GM12864 (cell line): ENCODE measurements around the gene VEPH1.
A peak's percentile ranks its signal among the peaks of the same experiment; 100 is the strongest.

Experiments
- DNase-seq: peaks from one replicate; pipeline ENCODE4 v3.0.0-alpha.2; 2011; ENCODE audit warnings: low read depth
- H3K4me3 ChIP-seq: 2 replicates; pipeline ENCODE4 v1.5.1; 2011; ENCODE audit warnings: mild to moderate bottlenecking, low read depth, low read length, control low read depth
- TF ChIP-seq, protein P1 (sequence below): IDR thresholded peaks from 2 replicates; pipeline ENCODE4 v1.5.1; 2011; ENCODE audit warnings: low read depth, mild to moderate bottlenecking, moderate library complexity, low read length, control low read depth, inconsistent platforms; ENCODE audit errors: missing control alignments

The VEPH1 gene

DNA sequence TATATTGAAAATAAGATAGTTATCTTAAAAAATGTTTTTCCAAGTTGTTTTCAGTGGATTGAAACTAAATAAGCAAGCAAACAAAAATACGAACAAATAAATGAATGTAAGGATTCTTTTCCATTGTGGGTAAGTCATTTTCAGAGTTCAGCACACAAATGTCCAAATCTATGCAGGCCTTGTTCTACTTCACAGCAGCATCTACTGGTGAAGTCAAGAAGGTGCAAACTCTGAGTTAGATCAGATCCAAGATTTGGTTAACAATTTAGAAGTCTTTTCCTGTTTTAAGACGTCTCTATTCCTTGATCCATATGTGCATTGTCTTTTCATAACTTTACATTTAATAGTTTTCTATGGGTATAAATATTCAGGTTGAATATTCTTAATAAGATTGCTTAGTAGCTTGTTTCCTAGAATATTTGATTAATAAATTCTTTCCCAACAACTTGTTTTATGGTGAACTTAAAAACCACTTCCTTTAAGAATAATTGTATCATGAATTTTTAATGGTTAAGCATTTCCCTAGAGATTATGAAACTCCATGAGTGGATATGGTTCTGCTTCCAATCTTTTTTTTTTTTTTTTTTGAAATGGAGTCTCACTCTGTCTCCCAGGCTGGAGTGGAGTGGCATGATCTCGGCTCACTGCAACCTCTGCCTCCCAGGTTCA lies 56.1 kb downstream of the VEPH1 start:
- DNase-seq: no peak
- TF ChIP-seq, protein P1, sequence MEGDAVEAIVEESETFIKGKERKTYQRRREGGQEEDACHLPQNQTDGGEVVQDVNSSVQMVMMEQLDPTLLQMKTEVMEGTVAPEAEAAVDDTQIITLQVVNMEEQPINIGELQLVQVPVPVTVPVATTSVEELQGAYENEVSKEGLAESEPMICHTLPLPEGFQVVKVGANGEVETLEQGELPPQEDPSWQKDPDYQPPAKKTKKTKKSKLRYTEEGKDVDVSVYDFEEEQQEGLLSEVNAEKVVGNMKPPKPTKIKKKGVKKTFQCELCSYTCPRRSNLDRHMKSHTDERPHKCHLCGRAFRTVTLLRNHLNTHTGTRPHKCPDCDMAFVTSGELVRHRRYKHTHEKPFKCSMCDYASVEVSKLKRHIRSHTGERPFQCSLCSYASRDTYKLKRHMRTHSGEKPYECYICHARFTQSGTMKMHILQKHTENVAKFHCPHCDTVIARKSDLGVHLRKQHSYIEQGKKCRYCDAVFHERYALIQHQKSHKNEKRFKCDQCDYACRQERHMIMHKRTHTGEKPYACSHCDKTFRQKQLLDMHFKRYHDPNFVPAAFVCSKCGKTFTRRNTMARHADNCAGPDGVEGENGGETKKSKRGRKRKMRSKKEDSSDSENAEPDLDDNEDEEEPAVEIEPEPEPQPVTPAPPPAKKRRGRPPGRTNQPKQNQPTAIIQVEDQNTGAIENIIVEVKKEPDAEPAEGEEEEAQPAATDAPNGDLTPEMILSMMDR: peak; percentile 35
- H3K4me3 ChIP-seq: no peak overlapping the region

DNA sequence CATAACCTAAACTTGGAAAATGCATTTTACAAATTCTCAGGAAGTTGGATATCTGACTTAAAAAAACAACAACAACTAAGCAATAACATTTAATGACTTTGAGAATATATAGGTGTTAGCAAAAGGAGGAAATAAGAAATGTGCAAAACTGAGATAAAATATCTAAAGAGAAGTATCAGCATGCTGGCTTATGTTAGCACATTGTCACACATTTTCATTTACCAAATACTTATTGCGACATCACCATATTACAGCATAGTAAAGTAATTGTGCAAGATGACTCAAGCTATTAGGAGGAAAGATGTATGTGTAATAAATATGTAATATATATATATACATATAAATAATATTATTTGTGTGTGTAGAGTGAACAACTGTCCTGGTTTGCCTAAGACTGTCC lies 57.4 kb downstream of the VEPH1 start:
- TF ChIP-seq, protein P1: no peak
- no peak overlapping the region for H3K4me3 ChIP-seq
- no peak for DNase-seq

DNA sequence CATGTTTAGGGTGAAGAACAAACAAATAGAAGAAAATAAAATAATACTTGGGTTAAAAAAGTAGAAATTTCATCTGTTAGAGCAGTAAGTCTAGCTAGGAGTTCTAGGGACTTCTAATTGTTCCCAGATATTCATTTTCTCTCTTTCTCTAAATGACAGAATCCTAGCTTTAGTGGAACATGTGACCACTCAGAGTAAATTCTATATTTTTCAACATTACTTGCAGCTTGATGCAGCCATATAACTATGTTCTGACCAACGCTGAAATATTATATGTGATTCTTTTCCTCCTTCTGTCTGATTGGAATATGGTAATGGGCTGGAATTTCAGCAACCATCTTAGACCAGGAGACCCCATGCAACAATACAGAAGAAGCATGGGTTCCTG lies 58.4 kb downstream of the VEPH1 start:
- TF ChIP-seq, protein P1: no peak

DNA sequence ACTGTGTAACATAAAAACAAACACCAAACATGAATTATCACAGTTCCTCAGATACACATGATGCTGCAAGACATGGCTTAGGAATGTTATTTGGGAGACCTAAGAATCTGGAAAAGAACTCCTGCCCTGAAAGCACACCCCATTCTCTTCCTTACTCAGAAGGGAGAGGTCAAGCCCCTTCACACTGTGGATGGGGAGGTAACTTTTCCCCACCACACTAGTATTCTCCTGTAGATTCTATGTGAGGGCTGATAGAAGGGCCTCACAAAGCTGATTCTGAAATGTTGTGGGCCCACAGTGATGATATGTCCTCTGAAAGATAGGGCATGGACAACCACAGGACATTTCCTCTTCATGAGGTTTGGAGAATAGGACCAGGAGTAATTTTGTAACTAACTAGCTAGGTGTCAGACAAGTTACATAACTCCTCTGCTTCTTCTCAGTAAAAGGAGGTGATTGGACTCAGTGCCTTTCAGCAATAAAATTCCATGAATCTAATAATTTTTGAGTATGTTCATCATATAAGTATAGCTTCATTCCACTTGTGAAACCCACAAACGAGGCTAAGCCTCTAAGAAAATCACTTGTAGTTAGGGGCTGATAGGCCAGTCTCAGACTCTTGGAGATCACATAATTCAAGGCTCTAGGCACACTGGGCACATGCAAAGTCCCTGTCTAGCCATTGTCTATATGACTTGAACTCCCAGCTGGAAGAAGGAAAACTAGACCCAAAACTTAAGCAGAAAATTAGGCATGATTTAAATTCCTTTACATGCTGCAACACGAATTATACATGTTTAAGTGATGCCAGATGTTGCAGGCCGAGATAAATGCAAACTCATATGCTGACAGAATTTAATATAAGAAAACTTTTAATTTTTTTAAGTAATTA lies 59.1 kb downstream of the VEPH1 start:
- H3K4me3 ChIP-seq: no peak overlapping the region
- TF ChIP-seq, protein P1: no peak
- no peak for DNase-seq

More for the DNA sequence above, 58.4 kb downstream of the VEPH1 start:
- H3K4me3 ChIP-seq: no peak overlapping the region
- DNase-seq: no peak

DNA sequence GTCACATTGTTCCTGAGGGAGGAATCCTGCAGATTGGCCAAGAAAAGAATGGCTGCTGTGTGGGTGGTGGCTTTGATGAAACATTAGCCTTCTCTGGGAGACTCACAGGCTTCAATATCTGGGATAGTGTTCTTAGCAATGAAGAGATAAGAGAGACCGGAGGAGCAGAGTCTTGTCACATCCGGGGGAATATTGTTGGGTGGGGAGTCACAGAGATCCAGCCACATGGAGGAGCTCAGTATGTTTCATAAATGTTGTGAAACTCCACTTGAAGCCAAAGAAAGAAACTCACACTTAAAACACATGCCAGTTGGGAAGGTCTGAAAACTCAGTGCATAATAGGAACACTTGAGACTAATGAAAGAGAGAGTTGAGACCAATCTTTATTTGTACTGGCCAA lies 60.5 kb downstream of the VEPH1 start:
- TF ChIP-seq, protein P1: no peak
- H3K4me3 ChIP-seq: no peak overlapping the region
- DNase-seq: no peak

DNA sequence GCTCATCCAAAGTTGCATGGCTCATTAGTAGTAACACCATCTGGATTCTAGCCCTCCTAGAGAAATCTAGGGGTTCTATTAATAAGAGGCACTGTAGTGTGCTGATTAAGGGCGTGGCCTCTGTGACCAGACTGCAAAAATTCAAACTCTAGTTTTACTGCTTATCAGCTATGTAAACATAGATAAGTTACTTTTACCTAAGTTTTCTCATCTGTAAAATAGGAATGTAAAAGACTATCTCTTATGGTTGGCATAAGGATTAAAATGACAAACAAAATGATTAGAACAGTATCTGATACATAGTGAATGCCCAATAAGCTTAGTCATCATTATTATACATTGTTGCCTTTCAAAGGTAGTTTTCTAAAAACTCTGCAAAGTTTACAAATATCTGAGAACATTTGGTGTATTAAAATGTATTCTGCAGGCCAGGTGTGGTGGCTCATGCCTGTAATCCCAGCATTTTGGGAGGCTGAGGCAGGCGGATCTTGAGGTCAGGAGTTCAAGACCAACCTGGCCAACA lies 62.1 kb downstream of the VEPH1 start:
- TF ChIP-seq, protein P1: no peak
- no peak overlapping the region for H3K4me3 ChIP-seq
- DNase-seq: no peak
